IMR-90 (cell line): ENCODE measurements around the gene ADD2. TPM values are rescaled to one million over a fixed set of nuclear protein-coding genes. Genes with fewer than 3 reads are reported as not detected.

Source experiments
- ATAC-seq: fragments of 200-7000 bp; cut with Tn5 transposase; 2 replicates; pipeline ENCODE4 v1.9.1; 2020; ENCODE audit warnings: low read depth, mild to moderate bottlenecking, moderate library complexity
- BruUV-seq: library from RNA; stranded (reverse); fragments of 400-500 nt; replicated peaks from 2 replicates; lab custom pipeline; 2021; lab: Mats Ljungman, UMichigan
- CTCF ChIA-PET: fragments of 300-600 bp; formaldehyde crosslinking; extraction: SDS; loops from one replicate; lab custom pipeline; 2021; ENCODE audit warnings: antibody characterized with exemption; lab: Yijun Ruan, JAX
- POLR2A ChIA-PET: fragments of 300-600 bp; sonication (Branson Sonifier 250); formaldehyde crosslinking; loops from one replicate; lab custom pipeline; 2022; ENCODE audit warnings: antibody characterized with exemption; ENCODE audit not compliant: unreplicated experiment; lab: Charles Lee
- DNase-seq: peaks from one replicate; pipeline ENCODE4 v3.0.0; 2013
- H2AFZ ChIP-seq: replicated peaks from 2 replicates; pipeline ENCODE3; 2013; ENCODE audit warnings: low read length, mild to moderate bottlenecking; ENCODE audit not compliant: poor library complexity
- H2AK5ac ChIP-seq: 2 replicates; pipeline ENCODE4 v1.6.1; 2013; ENCODE audit warnings: low read depth, low read length, inconsistent platforms
- H2AK9ac ChIP-seq: replicated peaks from 2 replicates; pipeline ENCODE3; 2013; ENCODE audit warnings: mild to moderate bottlenecking, low read depth, low read length, moderate library complexity; ENCODE audit not compliant: poor library complexity
- H2BK120ac ChIP-seq: 2 replicates; pipeline ENCODE4 v1.6.1; 2013; ENCODE audit warnings: low read depth, low read length, inconsistent platforms
- H2BK15ac ChIP-seq: 3 replicates; pipeline ENCODE4 v1.6.1; 2013; ENCODE audit warnings: low read depth, low read length, inconsistent platforms
- H2BK20ac ChIP-seq: 2 replicates; pipeline ENCODE4 v1.6.1; 2013; ENCODE audit warnings: low read depth, mild to moderate bottlenecking, inconsistent platforms, low read length, moderate library complexity
- H2BK5ac ChIP-seq: 2 replicates; pipeline ENCODE4 v1.6.1; 2013; ENCODE audit warnings: mild to moderate bottlenecking, low read depth, low read length, inconsistent platforms; ENCODE audit not compliant: poor library complexity, severe bottlenecking
- H3K14ac ChIP-seq: replicated peaks from 2 replicates; pipeline ENCODE4 v1.6.1; 2013; ENCODE audit warnings: low read depth, low read length, inconsistent platforms
- H3K18ac ChIP-seq: 2 replicates; pipeline ENCODE4 v1.6.1; 2013; ENCODE audit warnings: low read depth, low read length, control low read depth
- H3K23ac ChIP-seq: 2 replicates; pipeline ENCODE4 v1.6.1; 2013; ENCODE audit warnings: low read depth, low read length, inconsistent platforms
- H3K27ac ChIP-seq: 2 replicates; pipeline ENCODE4 v1.5.1; 2013; ENCODE audit warnings: mild to moderate bottlenecking, control low read depth, low read length; ENCODE audit not compliant: insufficient read depth
- H3K27me3 ChIP-seq: 2 replicates; pipeline ENCODE4 v1.6.1; 2013; ENCODE audit warnings: low read length; ENCODE audit not compliant: control insufficient read depth, insufficient read depth
- H3K36me3 ChIP-seq: 2 replicates; pipeline ENCODE4 v1.6.1; 2013; ENCODE audit warnings: low read length, mixed read lengths; ENCODE audit not compliant: control insufficient read depth, insufficient read depth
- H3K4ac ChIP-seq: 2 replicates; pipeline ENCODE4 v1.6.1; 2013; ENCODE audit warnings: low read depth, low read length, inconsistent platforms
- H3K4me1 ChIP-seq: 2 replicates; pipeline ENCODE4 v1.6.1; 2013; ENCODE audit warnings: low read length, mixed read lengths; ENCODE audit not compliant: control insufficient read depth, insufficient read depth
- H3K4me2 ChIP-seq: 2 replicates; pipeline ENCODE4 v1.6.1; 2013; ENCODE audit warnings: low read depth, mild to moderate bottlenecking, control low read depth, low read length, moderate library complexity
- H3K4me3 ChIP-seq: 2 replicates; pipeline ENCODE4 v1.5.1; 2013; ENCODE audit warnings: low read depth, mild to moderate bottlenecking, control low read depth, low read length, moderate library complexity; ENCODE audit not compliant: insufficient read depth
- H3K56ac ChIP-seq: 2 replicates; pipeline ENCODE4 v1.6.1; 2013; ENCODE audit warnings: low read length, inconsistent platforms; ENCODE audit not compliant: insufficient read depth; ENCODE audit errors: extremely low read depth
- H3K79me1 ChIP-seq, 2 experiments: 2 replicates each; pipeline ENCODE4 v1.6.1; 2013; ENCODE audit warnings: low read length in 2 of 2, inconsistent platforms in 1 of 2, low read depth in 1 of 2
- H3K9ac ChIP-seq: 2 replicates; pipeline ENCODE4 v1.6.1; 2013; ENCODE audit warnings: low read depth, low read length, control low read depth
- H3K9me1 ChIP-seq: 2 replicates; pipeline ENCODE4 v1.6.1; 2013; ENCODE audit warnings: low read length, inconsistent platforms; ENCODE audit not compliant: insufficient read depth
- H3K9me3 ChIP-seq: 2 replicates; pipeline ENCODE4 v1.6.1; 2013; ENCODE audit warnings: low read length; ENCODE audit not compliant: control insufficient read depth, insufficient read depth
- H4K20me1 ChIP-seq: 2 replicates; pipeline ENCODE4 v1.6.1; 2013; ENCODE audit warnings: low read length, inconsistent platforms; ENCODE audit not compliant: insufficient read depth
- H4K5ac ChIP-seq: 2 replicates; pipeline ENCODE4 v1.6.1; 2013; ENCODE audit warnings: mild to moderate bottlenecking, low read depth, low read length, control low read depth
- H4K8ac ChIP-seq, 2 experiments: 2 replicates each; pipeline ENCODE4 v1.6.1; 2013; ENCODE audit warnings: low read depth in 2 of 2, low read length in 2 of 2, control low read depth in 1 of 2, inconsistent platforms in 1 of 2
- H4K91ac ChIP-seq: 2 replicates; pipeline ENCODE4 v1.6.1; 2013; ENCODE audit warnings: low read depth, low read length, inconsistent platforms; ENCODE audit not compliant: insufficient read depth
- CEBPB ChIP-seq: IDR thresholded peaks from 2 replicates; pipeline ENCODE4 v1.6.1; 2012; ENCODE audit warnings: low read depth, low read length, improper control_type of control experiment
- MAFK ChIP-seq: IDR thresholded peaks from 2 replicates; pipeline ENCODE4 v1.6.1; 2012; ENCODE audit warnings: low read depth, low read length, improper control_type of control experiment
- MXI1 ChIP-seq: IDR thresholded peaks from 2 replicates; pipeline ENCODE4 v1.6.1; 2012; ENCODE audit warnings: low read depth, mild to moderate bottlenecking, low read length, moderate library complexity, borderline replicate concordance
- SMC3 ChIP-seq: fragments of 150-350 bp; IDR thresholded peaks from 2 replicates; pipeline ENCODE4 v1.6.1; 2016; ENCODE audit warnings: low read depth, mild to moderate bottlenecking, antibody characterized with exemption, low read length, moderate library complexity
- USF2 ChIP-seq: fragments of 150-350 bp; IDR thresholded peaks from 2 replicates; pipeline ENCODE4 v1.6.1; 2017; ENCODE audit warnings: mild to moderate bottlenecking, antibody characterized with exemption, low read length, low read depth
- WGBS, 2 experiments: methylation state at CpG; one replicate each; pipeline versions ENCODE4 v1.1.5 to v1.1.7; 2013; ENCODE audit warnings: missing lambda C conversion rate in 2 of 2; ENCODE audit not compliant: insufficient read length in 1 of 2; ENCODE audit errors: extremely low coverage in 2 of 2; 5-methylcytosine and 5-hydroxymethylcytosine counted together
- dilution Hi-C: fragments of 300-500 bp; cut with HindIII; formaldehyde crosslinking; loops from one replicate; pipeline ENCODE4 v1.14.3; 2018; ENCODE audit warnings: low sequenced_read_pairs; ENCODE audit not compliant: unreplicated experiment
- in situ Hi-C: fragments of 300-500 bp; cut with MboI; formaldehyde crosslinking; loops from 3 replicates; pipeline ENCODE4 v1.14.3; 2019; ENCODE audit warnings: low sequenced_read_pairs, inconsistent platforms, mixed read lengths
- intact Hi-C: fragments of 100-400 bp; cut with micrococcal nuclease; formaldehyde crosslinking; loops from 2 replicates; pipeline ENCODE4 v1.10.0; 2022
- polyA plus RNA-seq, 3 experiments: library from polyadenylated mRNA; depleted of rRNA; stranded (reverse); fragments of >200 nt; gene quantifications; 2 replicates each; pipeline ENCODE4 v1.2.3, GENCODE V29; 2012; ENCODE audit warnings: low replicate concordance in 1 of 3
- total RNA-seq: library from RNA; depleted of rRNA; stranded (reverse); fragments of >200 nt; gene quantifications from 2 replicates; pipeline ENCODE4 v1.2.3, GENCODE V29; 2012

ADD2 gene
- total and polyA plus RNA-seq, 2 of the 4 experiments (the other 2 are of a cell fraction), result not detected

- no peak for DNase-seq
- Histone ChIP-seq H3K18ac (no peak overlapping the region), H2BK120ac (no peak overlapping the region), H3K4me2 (no peak overlapping the region), H3K79me1 (no peaks in the 10 kb centered on the region), H3K27me3 (peaks cover 7% of the 10 kb centered on the region), H2AK9ac (no peak overlapping the region), H3K4me3 (no peak overlapping the region), H3K9me3 (no peaks in the 10 kb centered on the region), H3K56ac (no peak overlapping the region), H3K9me1 (no peaks in the 10 kb centered on the region), H2BK5ac (no peak overlapping the region), H3K36me3 (no peaks in the 10 kb centered on the region), H3K23ac (no peak overlapping the region), H2BK15ac (no peak overlapping the region), H2AFZ (no peak overlapping the region), H4K91ac (no peak overlapping the region), H4K5ac (no peak overlapping the region), H3K9ac (no peak overlapping the region), H3K14ac (no peak overlapping the region), H3K4ac (no peak overlapping the region), H4K20me1 (no peaks in the 10 kb centered on the region), H3K27ac (no peak overlapping the region), H2BK20ac (no peak overlapping the region), H2AK5ac (no peak overlapping the region), H4K8ac (no peak overlapping the region), H3K4me1 (no peaks in the 10 kb centered on the region)
- CTCF ChIA-PET, result no interaction called here
- intact Hi-C loops (no loop called here), in situ Hi-C loops (no loop called here), dilution Hi-C loops (no loop called here)
- no CpG with 5 or more reads among the region's 1 CpG for WGBS, 2 experiments
- ATAC-seq, result no peak
- BruUV-seq, result no TSS peak
- no peak for TF ChIP-seq MXI1
- TF ChIP-seq SMC3, result no peak
- TF ChIP-seq CEBPB, result no peak
- TF ChIP-seq USF2, result no peak
- no peak for TF ChIP-seq MAFK
- POLR2A ChIA-PET, result no interaction called here
Observed at GRCh38 chr2:70796262-70796661, 28.3 kb upstream of the ADD2 start.
